Measurements from ENCODE around the gene KCTD16. TPM values are rescaled to one million over a fixed set of nuclear protein-coding genes. Genes with fewer than 3 reads are reported as not detected.

The KCTD16 gene
- total and polyA plus RNA-seq, 2 experiments from 2014 or later = 0.02 to 0.76 TPM

DNA sequence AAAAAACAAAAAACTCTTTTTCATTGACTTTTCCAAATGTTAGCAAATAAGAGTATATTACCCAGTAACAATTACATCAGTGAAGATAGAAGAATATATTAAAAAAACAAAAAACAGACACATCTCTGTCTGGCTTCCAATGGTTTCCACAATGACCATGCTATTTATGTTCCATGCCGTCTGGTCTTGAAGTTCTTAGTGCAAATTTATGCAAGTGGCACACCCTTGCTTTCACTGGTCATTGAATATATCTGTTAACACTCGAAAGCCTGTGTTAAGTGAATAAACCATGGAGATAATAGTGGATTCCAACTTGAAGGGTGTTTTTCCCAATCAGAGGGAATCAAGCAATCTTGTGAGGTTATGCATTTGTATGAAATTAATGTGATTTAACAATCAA lies 291.9 kb downstream of the KCTD16 start:
- no peak for TF ChIP-seq JUNB (IDR thresholded peaks at IDR 0.05; ENCODE audit: unreplicated experiment)
- TF ChIP-seq REST (IDR thresholded peaks at IDR 0.05; ENCODE audit: unreplicated experiment) = no peak
- no peak for TF ChIP-seq EZH2 (IDR thresholded peaks at IDR 0.05; ENCODE audit: low read depth, unreplicated experiment)
- no peak for TF ChIP-seq ZNF331 (CRISPR knock-in tag; IDR thresholded peaks at IDR 0.05; ENCODE audit: low read depth)
- no peak for TF ChIP-seq POLR2AphosphoS5 (IDR thresholded peaks at IDR 0.05; ENCODE audit: low read depth)
- no peak for TF ChIP-seq CREB1 (CRISPR knock-in tag; IDR thresholded peaks at IDR 0.05; ENCODE audit: low read depth)
- TF ChIP-seq EZH2phosphoT487 (IDR thresholded peaks at IDR 0.05; ENCODE audit: unreplicated experiment) = no peak
- TF ChIP-seq, protein P1, sequence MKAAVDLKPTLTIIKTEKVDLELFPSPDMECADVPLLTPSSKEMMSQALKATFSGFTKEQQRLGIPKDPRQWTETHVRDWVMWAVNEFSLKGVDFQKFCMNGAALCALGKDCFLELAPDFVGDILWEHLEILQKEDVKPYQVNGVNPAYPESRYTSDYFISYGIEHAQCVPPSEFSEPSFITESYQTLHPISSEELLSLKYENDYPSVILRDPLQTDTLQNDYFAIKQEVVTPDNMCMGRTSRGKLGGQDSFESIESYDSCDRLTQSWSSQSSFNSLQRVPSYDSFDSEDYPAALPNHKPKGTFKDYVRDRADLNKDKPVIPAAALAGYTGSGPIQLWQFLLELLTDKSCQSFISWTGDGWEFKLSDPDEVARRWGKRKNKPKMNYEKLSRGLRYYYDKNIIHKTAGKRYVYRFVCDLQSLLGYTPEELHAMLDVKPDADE (IDR thresholded peaks at IDR 0.05) = no peak
- TF ChIP-seq NANOG (IDR thresholded peaks at IDR 0.05; ENCODE audit: borderline replicate concordance) = no peak
- TF ChIP-seq, protein P2, sequence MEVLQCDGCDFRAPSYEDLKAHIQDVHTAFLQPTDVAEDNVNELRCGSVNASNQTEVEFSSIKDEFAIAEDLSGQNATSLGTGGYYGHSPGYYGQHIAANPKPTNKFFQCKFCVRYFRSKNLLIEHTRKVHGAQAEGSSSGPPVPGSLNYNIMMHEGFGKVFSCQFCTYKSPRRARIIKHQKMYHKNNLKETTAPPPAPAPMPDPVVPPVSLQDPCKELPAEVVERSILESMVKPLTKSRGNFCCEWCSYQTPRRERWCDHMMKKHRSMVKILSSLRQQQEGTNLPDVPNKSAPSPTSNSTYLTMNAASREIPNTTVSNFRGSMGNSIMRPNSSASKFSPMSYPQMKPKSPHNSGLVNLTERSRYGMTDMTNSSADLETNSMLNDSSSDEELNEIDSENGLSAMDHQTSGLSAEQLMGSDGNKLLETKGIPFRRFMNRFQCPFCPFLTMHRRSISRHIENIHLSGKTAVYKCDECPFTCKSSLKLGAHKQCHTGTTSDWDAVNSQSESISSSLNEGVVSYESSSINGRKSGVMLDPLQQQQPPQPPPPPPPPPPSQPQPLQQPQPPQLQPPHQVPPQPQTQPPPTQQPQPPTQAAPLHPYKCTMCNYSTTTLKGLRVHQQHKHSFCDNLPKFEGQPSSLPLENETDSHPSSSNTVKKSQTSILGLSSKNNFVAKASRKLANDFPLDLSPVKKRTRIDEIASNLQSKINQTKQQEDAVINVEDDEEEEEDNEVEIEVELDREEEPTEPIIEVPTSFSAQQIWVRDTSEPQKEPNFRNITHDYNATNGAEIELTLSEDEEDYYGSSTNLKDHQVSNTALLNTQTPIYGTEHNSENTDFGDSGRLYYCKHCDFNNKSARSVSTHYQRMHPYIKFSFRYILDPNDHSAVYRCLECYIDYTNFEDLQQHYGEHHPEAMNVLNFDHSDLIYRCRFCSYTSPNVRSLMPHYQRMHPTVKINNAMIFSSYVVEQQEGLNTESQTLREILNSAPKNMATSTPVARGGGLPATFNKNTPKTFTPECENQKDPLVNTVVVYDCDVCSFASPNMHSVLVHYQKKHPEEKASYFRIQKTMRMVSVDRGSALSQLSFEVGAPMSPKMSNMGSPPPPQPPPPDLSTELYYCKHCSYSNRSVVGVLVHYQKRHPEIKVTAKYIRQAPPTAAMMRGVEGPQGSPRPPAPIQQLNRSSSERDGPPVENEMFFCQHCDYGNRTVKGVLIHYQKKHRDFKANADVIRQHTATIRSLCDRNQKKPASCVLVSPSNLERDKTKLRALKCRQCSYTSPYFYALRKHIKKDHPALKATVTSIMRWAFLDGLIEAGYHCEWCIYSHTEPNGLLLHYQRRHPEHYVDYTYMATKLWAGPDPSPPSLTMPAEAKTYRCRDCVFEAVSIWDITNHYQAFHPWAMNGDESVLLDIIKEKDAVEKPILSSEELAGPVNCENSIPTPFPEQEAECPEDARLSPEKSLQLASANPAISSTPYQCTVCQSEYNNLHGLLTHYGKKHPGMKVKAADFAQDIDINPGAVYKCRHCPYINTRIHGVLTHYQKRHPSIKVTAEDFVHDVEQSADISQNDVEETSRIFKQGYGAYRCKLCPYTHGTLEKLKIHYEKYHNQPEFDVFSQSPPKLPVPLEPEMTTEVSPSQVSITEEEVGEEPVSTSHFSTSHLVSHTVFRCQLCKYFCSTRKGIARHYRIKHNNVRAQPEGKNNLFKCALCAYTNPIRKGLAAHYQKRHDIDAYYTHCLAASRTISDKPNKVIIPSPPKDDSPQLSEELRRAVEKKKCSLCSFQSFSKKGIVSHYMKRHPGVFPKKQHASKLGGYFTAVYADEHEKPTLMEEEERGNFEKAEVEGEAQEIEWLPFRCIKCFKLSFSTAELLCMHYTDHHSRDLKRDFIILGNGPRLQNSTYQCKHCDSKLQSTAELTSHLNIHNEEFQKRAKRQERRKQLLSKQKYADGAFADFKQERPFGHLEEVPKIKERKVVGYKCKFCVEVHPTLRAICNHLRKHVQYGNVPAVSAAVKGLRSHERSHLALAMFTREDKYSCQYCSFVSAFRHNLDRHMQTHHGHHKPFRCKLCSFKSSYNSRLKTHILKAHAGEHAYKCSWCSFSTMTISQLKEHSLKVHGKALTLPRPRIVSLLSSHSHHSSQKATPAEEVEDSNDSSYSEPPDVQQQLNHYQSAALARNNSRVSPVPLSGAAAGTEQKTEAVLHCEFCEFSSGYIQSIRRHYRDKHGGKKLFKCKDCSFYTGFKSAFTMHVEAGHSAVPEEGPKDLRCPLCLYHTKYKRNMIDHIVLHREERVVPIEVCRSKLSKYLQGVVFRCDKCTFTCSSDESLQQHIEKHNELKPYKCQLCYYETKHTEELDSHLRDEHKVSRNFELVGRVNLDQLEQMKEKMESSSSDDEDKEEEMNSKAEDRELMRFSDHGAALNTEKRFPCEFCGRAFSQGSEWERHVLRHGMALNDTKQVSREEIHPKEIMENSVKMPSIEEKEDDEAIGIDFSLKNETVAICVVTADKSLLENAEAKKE (CRISPR knock-in tag; IDR thresholded peaks at IDR 0.05) = no peak
- no peak for TF ChIP-seq STAT1 (IDR thresholded peaks at IDR 0.05; ENCODE audit: unreplicated experiment)
- TF ChIP-seq, protein P3, sequence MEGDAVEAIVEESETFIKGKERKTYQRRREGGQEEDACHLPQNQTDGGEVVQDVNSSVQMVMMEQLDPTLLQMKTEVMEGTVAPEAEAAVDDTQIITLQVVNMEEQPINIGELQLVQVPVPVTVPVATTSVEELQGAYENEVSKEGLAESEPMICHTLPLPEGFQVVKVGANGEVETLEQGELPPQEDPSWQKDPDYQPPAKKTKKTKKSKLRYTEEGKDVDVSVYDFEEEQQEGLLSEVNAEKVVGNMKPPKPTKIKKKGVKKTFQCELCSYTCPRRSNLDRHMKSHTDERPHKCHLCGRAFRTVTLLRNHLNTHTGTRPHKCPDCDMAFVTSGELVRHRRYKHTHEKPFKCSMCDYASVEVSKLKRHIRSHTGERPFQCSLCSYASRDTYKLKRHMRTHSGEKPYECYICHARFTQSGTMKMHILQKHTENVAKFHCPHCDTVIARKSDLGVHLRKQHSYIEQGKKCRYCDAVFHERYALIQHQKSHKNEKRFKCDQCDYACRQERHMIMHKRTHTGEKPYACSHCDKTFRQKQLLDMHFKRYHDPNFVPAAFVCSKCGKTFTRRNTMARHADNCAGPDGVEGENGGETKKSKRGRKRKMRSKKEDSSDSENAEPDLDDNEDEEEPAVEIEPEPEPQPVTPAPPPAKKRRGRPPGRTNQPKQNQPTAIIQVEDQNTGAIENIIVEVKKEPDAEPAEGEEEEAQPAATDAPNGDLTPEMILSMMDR (conservative IDR thresholded peaks at IDR 0.05; ENCODE audit: low read depth in 2 of 2) = no peak
- no peak for TF ChIP-seq ZNF114 (CRISPR knock-in tag; IDR thresholded peaks at IDR 0.05)
- Mint-ChIP-seq H3K27me3 (ENCODE audit: insufficient read depth, low read depth, poor library complexity) (peaks cover 1% of the 10 kb centered on the region), H3K9me3 (no peaks in the 10 kb centered on the region), H3K27ac (no peak overlapping the region), H3K36me3 (ENCODE audit: low read depth) (no peaks in the 10 kb centered on the region), H3K4me3 (no peak overlapping the region), H3K4me1 (0 out of 3 replicates have a peak, but pooled peaks cover 3% of the 10 kb centered on the region)
- DNase-seq (ENCODE audit: low spot score) (no peak), ATAC-seq (no peak)
- Histone ChIP-seq H3K4me3 (no peak overlapping the region), H3K27ac (ENCODE audit: low read depth) (no peak overlapping the region), H3K27me3 (ENCODE audit: insufficient read depth) (no peaks in the 10 kb centered on the region), H3K4me2 (no peak overlapping the region), H3K4me1 (ENCODE audit: insufficient read depth) (no peaks in the 10 kb centered on the region), H3K9me2 (ENCODE audit: insufficient read depth) (no peaks in the 10 kb centered on the region), H2AFZ (no peak overlapping the region), H4K20me1 (replicated peaks; ENCODE audit: insufficient read depth) (no peaks in the 10 kb centered on the region), H3F3A (replicated peaks; ENCODE audit: low read depth) (no peaks in the 10 kb centered on the region), H3K79me2 (replicated peaks; ENCODE audit: insufficient read depth) (no peaks in the 10 kb centered on the region), H3K36me3 (ENCODE audit: insufficient read depth) (no peaks in the 10 kb centered on the region)
